ENCODE measurements around the gene EXOC3L4. TPM values are rescaled to one million over a fixed set of nuclear protein-coding genes. Genes with fewer than 3 reads are reported as not detected.
"Not testable (repeated sequence)": the region's sequence is repeated elsewhere in the genome, so short reads cannot be mapped to it uniquely, and the experiment has no call there.

Gene EXOC3L4
- total RNA-seq, 1 donor from 2014 or later, result 0.20 TPM

- ATAC-seq, result no peak
These were observed 11.1 kb downstream of the EXOC3L4 start for GRCh38 chr14:103105580-103106150.

GRCh38 chr14:103107455-103107854 is 12.9 kb downstream of the EXOC3L4 start:
- ATAC-seq, result no peak

GRCh38 chr14:103107941-103108748 is 13.6 kb downstream of the EXOC3L4 start:
- ATAC-seq, result no peak

GRCh38 chr14:103108749-103109207 is 14.3 kb downstream of the EXOC3L4 start:
- ATAC-seq, result no peak

- ATAC-seq, result no peak
These were observed 15.3 kb downstream of the EXOC3L4 start for GRCh38 chr14:103109535-103110441.

- peak; percentile 40 for ATAC-seq
These were observed 16.2 kb downstream of the EXOC3L4 start for GRCh38 chr14:103110681-103111231.

- peak; percentile 59 for ATAC-seq
These were observed 16.8 kb downstream of the EXOC3L4 start for GRCh38 chr14:103111232-103111868.

GRCh38 chr14:103112400-103113243 is 18.1 kb downstream of the EXOC3L4 start:
- peak; percentile 5 for ATAC-seq

- ATAC-seq, result no peak
These were observed 18.8 kb downstream of the EXOC3L4 start for GRCh38 chr14:103113303-103113702.

- no peak for ATAC-seq
These were observed 19.2 kb downstream of the EXOC3L4 start for GRCh38 chr14:103113774-103114173.

GRCh38 chr14:103115086-103115679 is 20.7 kb downstream of the EXOC3L4 start:
- not testable (repeated sequence) for ATAC-seq

- peak; percentile 14 for ATAC-seq
These were observed 21.5 kb downstream of the EXOC3L4 start for GRCh38 chr14:103115845-103116572.

- no peak for ATAC-seq
These were observed 22.1 kb downstream of the EXOC3L4 start for GRCh38 chr14:103116636-103117035.

GRCh38 chr14:103117499-103117898 is 23.0 kb downstream of the EXOC3L4 start:
- not testable (repeated sequence) for ATAC-seq

GRCh38 chr14:103118018-103118662 is 23.6 kb downstream of the EXOC3L4 start:
- ATAC-seq, result no peak

- no peak for ATAC-seq
These were observed 24.3 kb downstream of the EXOC3L4 start for GRCh38 chr14:103118663-103119404.

GRCh38 chr14:103119527-103119926 is 25.0 kb downstream of the EXOC3L4 start:
- ATAC-seq, result not testable (repeated sequence)

GRCh38 chr14:103121121-103121845 is 26.8 kb downstream of the EXOC3L4 start:
- peak; percentile 1 for ATAC-seq

All from esophagus mucosa (tissue), 1 donor.